ENCODE measurements around the gene CXCL13. TPM values are rescaled to one million over a fixed set of nuclear protein-coding genes. Genes with fewer than 3 reads are reported as not detected.
"Not testable (repeated sequence)": the region's sequence is repeated elsewhere in the genome, so short reads cannot be mapped to it uniquely, and the experiment has no call there.

The CXCL13 gene
- total RNA-seq, 1 experiment from 2014 or later, result not detected

GRCh38 chr4:77601614-77602187 lies 3.9 kb upstream of the CXCL13 start:
- DNase-seq (ENCODE audit: low spot score), result no peak

- no peak for DNase-seq (ENCODE audit: low spot score)
Measured at GRCh38 chr4:77613267-77613666, 7.6 kb downstream of the CXCL13 start.

GRCh38 chr4:77615153-77615552 lies 9.5 kb downstream of the CXCL13 start:
- DNase-seq (ENCODE audit: low spot score), result no peak

- peak; percentile 40 for DNase-seq (ENCODE audit: low spot score)
Measured at GRCh38 chr4:77617203-77617602, 11.6 kb downstream of the CXCL13 start.

GRCh38 chr4:77618383-77619241 lies 13.0 kb downstream of the CXCL13 start:
- peak; percentile 73 for DNase-seq (ENCODE audit: low spot score)

GRCh38 chr4:77619408-77619807 lies 13.8 kb downstream of the CXCL13 start:
- DNase-seq (ENCODE audit: low spot score), result peak; percentile 25

- DNase-seq (ENCODE audit: low spot score), result no peak
Measured at GRCh38 chr4:77621254-77621653, 15.6 kb downstream of the CXCL13 start.

GRCh38 chr4:77623091-77623490 lies 17.5 kb downstream of the CXCL13 start:
- no peak for DNase-seq (ENCODE audit: low spot score)

GRCh38 chr4:77624213-77624612 lies 18.6 kb downstream of the CXCL13 start:
- no peak for DNase-seq (ENCODE audit: low spot score)

- no peak for DNase-seq (ENCODE audit: low spot score)
Measured at GRCh38 chr4:77625485-77625884, 19.9 kb downstream of the CXCL13 start.

GRCh38 chr4:77629885-77630284 lies 24.3 kb downstream of the CXCL13 start:
- no peak for DNase-seq (ENCODE audit: low spot score)

GRCh38 chr4:77631276-77631675 lies 25.7 kb downstream of the CXCL13 start:
- no peak for DNase-seq (ENCODE audit: low spot score)

GRCh38 chr4:77634132-77634785 lies 28.6 kb downstream of the CXCL13 start:
- DNase-seq (ENCODE audit: low spot score), result no peak

- no peak for DNase-seq (ENCODE audit: low spot score)
Measured at GRCh38 chr4:77635246-77635645, 29.6 kb downstream of the CXCL13 start.

- DNase-seq (ENCODE audit: low spot score), result no peak
Measured at GRCh38 chr4:77635876-77636275, 30.3 kb downstream of the CXCL13 start.

- DNase-seq (ENCODE audit: low spot score), result peak; percentile 87
Measured at GRCh38 chr4:77636902-77637301, 31.3 kb downstream of the CXCL13 start.

- not testable (repeated sequence) for DNase-seq (ENCODE audit: low spot score)
Measured at GRCh38 chr4:77644069-77644468, 38.4 kb downstream of the CXCL13 start.

- DNase-seq (ENCODE audit: low spot score), result no peak
Measured at GRCh38 chr4:77650787-77651186, 45.2 kb downstream of the CXCL13 start.

GRCh38 chr4:77651820-77652219 lies 46.2 kb downstream of the CXCL13 start:
- no peak for DNase-seq (ENCODE audit: low spot score)

- no peak for DNase-seq (ENCODE audit: low spot score)
Measured at GRCh38 chr4:77652237-77652897, 46.7 kb downstream of the CXCL13 start.

GRCh38 chr4:77653162-77653758 lies 47.6 kb downstream of the CXCL13 start:
- DNase-seq (ENCODE audit: low spot score), result no peak

- DNase-seq (ENCODE audit: low spot score), result not testable (repeated sequence)
Measured at GRCh38 chr4:77660318-77660717, 54.7 kb downstream of the CXCL13 start.
